Ovary (tissue), 3 donors: ENCODE measurements around the gene TSC2.

Experiments
- EP300 ChIP-seq: sonication (generic); formaldehyde crosslinking; IDR thresholded peaks from one replicate; pipeline ENCODE4 v1.6.1; 2017; ENCODE audit warnings: antibody characterized with exemption
- TF ChIP-seq, protein P1 (sequence below), 3 donors: fragments of 450-650 bp in 2 of 3; fragments of 200-600 bp in 1 of 3; IDR thresholded peaks; one replicate each; pipeline versions ENCODE4 v1.5.1 to v1.8.0; 2016 to 2022; ENCODE audit warnings: antibody characterized with exemption in 3 of 3, mild to moderate bottlenecking in 1 of 3
- donor health status: DM: no; HTN: no; CAD: no.

GRCh38 chr16:2025878-2026460 is 21.8 kb upstream of the TSC2 start:
- TF ChIP-seq, protein P1, sequence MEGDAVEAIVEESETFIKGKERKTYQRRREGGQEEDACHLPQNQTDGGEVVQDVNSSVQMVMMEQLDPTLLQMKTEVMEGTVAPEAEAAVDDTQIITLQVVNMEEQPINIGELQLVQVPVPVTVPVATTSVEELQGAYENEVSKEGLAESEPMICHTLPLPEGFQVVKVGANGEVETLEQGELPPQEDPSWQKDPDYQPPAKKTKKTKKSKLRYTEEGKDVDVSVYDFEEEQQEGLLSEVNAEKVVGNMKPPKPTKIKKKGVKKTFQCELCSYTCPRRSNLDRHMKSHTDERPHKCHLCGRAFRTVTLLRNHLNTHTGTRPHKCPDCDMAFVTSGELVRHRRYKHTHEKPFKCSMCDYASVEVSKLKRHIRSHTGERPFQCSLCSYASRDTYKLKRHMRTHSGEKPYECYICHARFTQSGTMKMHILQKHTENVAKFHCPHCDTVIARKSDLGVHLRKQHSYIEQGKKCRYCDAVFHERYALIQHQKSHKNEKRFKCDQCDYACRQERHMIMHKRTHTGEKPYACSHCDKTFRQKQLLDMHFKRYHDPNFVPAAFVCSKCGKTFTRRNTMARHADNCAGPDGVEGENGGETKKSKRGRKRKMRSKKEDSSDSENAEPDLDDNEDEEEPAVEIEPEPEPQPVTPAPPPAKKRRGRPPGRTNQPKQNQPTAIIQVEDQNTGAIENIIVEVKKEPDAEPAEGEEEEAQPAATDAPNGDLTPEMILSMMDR (IDR thresholded peaks at IDR 0.05): no peak
- no peak for TF ChIP-seq EP300
